Activated T-helper 1 cell treated with Interleukin-2 at 50 U/mL for 16 hours (primary cell): ENCODE data around the gene LRRN3.

ENCODE experiments used
- DNase-seq: peaks from one replicate; pipeline ENCODE4 v3.0.0-alpha.2; 2020; ENCODE audit warnings: low read depth

LRRN3 gene

DNA sequence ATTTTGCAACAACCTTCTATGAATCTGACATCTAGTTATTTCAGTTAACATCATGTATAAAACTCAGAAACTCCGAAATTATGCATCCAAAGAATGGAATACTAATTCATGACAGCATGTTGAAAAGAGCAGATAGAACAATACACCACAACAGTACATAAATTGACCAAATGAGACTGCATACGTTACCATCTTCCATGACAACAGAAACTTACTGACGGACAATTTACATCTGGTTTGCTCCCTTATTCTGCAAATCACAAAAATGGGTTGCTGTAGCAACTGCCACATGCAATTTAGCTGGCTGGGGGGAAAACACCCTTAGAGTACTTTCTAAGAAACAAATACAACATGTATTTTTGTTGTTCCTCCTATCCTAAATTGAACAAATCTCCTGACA is 14.3 kb downstream of the LRRN3 start:
- no peak for DNase-seq

DNA sequence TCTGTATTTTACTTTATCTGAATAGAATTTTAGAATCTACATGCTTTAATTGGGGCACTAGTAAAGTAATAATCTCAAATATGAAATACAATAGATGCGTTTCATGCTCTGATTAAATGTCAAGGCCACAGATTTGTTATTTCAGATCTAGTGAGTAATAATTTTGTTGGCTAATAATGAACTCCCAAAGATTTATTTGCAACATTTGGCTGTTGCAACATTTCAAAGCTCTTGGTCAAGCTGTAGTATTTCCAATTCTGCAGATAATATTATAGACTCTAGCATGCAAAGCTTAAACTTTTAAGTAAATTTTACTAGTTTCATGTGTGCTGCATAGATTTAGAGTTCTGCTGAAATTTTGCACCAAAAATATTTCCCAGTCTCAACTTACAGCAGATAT is 16.7 kb downstream of the LRRN3 start:
- no peak for DNase-seq

DNA sequence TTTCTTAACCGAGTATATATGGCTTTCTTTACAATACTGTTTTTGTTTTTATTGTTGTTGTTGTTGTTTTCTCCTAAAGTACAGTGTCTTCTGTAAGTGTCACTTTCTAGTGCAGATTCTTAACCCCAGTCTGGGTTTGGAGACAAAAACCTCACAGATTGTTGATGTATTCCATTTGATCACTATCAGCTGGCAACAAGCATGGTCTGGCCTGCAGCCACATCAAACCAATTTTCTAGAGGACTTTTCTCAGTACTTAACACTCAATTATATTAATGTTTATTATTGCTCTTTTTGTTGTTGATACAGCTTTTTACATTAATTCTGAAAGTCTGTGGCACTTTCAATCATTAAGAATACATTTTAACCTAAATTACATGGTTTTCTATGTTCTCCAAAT is 17.1 kb downstream of the LRRN3 start:
- no peak for DNase-seq

DNA sequence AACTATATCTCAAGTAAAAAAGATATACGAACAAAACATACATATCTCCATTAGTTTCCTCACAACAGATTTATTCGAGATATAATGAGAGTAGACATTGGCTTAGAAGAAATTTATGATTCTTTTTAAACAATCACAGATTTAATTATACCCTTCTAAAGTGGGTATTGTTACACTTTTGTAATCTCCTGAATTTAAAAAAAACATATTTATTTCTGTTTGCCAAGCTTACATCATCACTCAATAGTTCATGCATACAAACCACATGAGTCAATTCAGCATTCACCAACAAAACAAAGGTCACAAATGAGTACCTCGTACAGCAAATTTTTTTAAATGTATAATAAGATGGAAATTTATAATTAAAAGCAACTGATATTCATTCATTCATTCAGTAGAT is 17.6 kb downstream of the LRRN3 start:
- DNase-seq = no peak

DNA sequence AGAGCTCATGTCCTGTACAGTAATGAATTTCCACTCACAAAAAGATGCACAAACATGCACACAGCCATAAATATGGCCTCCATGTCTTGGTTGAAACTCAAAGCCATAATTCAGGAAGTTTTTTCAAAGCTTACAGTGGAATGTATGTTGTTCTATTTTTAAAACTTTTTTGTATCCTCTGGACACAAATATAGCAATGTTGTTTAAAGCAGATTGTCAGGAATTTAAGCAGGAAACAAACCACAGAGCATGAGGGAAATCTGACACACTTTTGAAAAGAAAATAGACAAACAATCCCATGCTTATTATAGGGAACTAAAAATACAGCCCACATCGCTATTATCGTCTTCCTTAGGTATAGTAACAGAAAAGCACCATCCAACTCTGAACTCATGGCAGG is 21.5 kb downstream of the LRRN3 start:
- DNase-seq = no peak

DNA sequence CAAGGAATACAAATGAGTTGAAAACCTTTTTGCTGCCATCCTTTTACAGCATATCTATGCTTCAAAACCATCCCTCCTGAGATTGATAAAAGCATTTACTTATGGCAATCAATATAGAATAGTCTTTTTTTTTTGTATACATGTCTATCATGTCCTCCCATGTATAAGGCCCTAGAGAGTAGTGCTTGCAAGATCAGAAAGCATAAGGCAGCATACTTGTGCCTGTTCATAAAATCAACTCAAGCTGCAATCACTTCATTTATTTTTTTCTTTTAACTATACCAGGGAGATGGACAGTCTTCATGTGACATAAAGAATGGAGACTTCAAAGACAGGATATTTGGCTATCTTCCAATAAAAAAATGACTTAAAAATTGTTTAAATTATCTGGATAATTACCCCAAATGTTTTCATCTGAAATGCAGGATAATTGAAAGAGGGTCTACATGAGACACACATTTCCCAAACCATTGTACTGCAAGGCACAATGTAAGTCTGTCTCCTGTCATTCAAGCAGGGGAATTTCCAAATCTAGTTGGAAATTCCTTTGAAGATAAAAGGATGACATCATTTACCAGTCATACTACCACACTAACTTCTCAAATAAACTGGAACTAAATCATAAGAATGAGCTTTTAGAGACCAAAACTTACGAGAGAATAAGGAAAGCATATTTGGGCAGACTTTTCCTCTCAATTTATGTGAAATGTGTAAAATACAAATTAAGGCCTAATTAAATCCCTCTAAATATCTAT is 22.5 kb downstream of the LRRN3 start:
- no peak for DNase-seq

DNA sequence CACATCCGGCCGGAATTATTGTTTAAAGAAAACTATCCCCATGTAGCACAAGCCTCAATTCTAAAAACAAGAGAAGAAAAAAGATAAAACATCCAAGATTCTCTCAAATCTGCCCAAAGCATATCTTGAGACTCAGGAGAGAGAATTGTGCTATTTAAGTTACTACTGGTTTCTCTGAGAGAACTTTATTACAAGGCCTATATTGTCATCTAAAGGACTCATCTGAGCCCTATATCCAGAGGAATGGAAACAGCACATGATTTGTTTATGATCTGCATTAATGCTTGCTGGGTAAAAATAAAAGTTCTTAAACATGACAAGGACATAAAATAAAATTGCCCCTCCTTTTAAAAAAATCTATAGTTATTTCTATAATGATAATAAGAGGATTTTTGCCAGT is 25.0 kb downstream of the LRRN3 start:
- DNase-seq = no peak

DNA sequence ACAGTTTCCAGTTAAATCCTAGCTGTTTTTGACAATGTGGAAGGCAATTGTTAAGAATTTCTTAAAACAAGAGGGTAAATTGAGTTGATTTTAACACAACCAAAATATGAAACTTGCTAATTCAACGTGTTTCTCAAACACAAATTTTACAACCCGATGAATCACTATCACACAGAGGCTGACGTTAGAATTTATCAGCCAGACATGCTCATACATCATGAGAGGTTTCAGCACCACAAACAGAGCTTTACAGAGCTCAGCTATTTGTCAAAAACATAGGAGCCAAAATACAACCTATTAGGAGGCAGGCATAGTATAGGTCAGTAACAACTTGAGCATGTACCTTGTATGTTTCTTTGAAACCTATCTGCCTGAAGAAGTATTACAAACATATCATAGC is 36.1 kb downstream of the LRRN3 start:
- DNase-seq = no peak

DNA sequence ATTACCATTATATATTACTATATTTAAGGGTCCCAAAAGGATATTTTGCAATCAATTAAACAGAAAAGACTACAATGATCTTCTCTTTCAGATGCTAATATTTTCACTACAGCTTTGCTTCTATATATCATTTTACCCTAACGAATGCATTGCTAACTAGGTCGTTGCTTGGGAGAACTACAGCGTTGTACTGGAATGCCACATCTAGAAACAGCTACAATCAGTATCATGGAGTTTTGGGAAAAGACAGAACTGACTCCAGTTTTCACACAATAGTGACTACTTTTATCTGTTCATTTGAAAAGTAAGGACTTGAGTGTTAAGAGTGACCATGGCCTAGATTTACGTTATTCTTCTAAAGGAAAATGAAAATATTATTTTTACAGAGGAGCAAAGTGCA is 38.5 kb downstream of the LRRN3 start:
- DNase-seq = no peak

DNA sequence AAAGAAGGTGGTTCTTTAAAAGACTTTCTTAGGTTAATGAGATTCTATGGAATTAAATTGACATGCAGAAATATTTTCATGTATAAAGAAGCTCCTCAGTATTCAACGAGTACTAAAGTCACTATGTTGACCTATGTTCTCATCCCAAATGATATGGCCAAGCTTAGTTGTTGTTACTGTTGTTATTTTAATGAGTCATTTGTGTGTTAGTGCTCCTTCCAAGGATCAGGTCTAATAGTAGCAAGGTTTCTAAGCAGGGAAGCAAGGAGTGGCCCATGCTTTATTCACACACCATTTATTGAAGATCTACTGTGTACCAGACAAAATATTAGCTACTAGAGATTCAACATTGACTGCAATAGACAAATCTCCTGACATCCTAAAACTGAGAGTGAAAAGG is 41.9 kb downstream of the LRRN3 start:
- no peak for DNase-seq

DNA sequence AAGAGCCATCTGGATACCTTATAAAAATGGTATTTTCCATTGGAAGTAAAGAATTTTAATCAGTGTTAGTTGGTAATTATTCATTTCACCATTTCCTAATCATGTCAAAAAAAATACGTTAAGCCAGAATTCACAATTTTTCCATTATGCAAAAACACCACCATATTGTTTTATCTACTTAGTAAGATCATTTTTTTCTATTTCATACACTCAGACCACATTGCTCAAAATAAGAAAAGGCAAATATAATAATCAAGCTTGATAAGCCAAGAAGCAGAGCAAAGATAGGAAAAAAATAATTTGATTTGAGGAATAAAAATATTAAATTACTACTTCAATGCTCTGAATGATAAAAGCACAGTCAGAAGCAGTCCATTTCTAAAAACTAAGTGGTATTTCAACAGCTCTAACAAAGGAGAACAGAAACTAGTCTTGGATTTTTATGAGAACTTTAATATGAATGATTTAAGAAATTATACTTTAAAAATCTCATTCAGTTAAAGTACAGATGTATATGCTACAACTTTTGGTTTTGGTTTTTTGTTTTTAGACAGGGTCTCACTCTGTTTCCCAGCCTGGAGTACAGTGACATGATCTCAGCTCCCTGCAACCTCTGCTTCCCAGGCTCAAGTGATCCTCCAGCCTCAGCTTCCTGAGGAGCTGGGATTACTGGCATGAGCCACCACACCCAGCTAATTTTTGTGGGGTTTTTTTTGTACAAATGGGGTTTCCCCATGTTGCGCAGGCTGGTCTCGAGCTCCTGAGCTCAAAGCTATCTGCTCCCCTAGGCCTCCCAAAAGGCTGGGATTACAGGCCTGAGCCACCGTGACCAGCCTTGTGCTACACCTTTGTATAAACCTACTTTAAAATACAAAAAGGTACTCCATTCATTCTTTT is 46.6 kb downstream of the LRRN3 start:
- no peak for DNase-seq

DNA sequence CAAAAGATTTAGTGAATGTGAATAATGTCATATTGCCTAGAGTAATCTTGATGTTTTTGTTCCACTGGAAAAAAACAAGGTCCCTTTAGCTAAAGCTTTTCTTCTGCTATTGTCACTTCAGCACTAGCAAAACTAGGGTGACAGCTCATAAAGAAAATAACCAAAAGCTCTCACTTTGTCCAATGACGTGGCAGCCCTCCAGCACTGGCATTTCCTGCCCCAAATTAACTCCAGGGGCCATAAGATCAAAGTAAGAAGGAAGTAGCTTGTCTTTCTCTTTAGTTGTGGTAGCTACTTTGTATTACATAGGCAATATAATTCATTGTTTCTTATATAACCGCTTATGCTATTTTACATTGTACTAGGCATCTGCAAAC is 47.3 kb downstream of the LRRN3 start:
- peak; percentile 11 for DNase-seq

DNA sequence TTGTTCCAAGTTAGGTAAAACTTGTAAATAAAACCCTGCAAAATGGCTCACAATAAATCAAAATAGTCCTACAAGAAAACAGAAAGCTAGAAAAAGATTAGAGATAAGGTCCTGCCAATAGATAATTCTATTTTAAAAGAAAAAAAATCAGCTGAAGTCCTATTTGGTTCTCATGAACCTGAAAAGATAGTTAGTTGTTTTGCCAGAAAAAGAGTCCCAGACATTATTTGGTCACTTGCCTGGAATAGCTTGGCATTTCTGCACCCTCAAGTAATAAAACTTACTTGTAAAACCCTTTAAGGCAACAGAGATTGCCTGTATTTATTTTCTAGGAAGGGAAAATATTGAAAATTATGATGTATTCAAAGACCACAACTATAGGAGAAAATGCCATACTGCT is 47.7 kb downstream of the LRRN3 start:
- DNase-seq = no peak

DNA sequence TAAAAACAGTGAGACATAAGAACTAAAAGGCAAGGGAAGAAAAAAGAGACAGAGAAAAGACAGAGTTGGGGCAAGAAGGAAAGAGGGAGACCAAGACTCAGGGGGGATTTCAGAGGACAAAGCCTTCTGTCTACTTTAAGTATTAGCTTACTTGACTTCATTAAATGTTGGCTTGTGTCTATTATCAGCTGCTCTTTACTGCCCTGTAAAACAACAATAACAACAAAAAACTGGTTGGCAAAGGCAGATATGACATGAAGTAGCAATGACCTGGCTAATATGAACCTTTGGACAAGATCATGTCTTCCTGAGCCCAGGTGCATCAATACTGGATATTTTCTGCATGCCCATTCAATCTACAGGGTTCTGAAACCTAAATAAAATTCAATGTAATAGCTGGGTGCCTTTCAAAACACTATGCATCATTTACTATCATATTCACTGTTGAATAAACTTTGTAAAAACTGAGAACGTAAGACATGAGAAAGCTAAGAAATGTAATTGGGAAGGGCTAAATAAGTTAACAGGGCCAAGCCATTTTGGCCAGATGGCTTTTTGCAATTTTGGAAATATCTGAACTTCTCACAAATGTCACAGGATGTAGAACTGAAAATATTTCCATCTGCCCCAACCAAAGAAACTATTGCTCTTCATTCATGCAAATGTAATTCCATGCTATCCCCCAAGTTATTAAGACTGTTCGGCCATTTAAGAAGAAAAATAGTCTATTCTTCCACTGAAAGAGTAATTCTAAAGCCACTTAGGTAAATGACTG is 49.4 kb downstream of the LRRN3 start:
- no peak for DNase-seq

DNA sequence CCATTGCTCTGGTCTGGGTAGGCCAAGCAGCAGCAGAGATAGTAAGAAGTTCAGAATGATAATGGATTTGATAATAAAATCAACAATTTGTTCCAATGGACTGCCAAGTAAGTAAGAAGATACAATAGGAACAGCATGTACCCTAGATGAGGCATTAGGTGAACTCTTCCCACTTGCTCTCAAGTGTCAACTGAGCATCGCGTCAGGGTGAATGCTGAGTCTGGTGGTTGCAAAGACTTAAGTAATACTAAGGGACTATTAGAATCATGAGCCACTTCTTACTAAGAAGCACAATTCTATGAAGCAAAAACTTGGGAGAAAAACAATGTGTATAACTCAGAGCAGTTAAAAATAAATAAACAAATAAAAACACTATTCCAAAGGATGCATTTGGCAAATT is 54.5 kb downstream of the LRRN3 start:
- no peak for DNase-seq

DNA sequence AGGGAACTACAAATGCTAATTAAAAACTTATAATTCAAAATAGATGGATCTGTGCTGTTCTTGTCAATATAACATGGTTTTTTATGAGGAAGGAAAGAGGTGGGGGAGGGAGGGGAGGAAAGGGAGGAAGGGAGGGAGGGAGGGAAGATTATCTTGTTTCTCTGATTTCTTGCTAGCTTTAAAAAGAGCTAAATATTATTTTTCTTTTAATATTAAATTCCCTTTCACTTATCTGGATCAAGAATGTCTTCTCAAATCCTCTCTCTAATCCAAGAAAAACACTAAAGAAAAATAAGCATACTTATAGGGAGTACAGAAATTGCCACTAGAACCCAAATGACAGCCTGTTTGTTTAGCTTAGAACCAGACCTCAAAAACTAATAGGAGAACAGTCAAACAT is 55.2 kb downstream of the LRRN3 start:
- no peak for DNase-seq

DNA sequence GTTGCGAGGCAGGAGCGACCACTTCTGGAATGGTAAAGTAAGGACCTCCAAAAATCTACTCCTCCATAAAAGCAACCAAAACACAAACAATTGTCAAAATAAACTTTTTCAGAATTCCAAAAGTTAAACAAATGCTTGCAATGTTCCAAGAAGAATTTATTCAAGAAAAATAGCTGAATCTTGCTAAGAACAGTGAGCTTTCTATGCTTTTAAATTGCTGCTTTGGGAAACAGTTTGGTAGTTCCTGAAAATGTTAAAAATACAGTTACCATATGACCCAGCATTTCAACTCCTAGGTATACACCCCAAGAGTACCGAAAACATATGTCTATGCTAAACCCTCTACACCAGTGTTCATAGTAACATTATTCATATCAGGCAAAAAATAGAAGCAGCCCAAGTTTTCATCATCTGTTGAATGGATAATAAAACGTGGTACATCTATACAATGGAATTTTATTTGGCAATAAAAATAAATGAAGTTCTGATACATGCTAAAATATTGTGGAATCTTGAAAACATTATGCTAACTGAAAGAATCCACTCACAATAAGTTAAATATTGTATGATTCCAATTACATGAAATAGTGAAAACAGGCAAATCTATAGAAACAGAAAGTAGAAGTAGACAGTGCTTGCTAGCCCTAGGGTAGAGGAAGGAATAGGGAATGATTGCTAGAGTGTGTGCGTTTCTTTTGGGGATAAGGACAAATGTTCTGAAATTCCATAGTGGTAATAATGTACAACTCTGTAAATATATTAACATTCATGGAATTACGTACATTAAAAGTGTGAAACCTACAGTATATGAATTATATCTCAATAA is 57.0 kb downstream of the LRRN3 start:
- DNase-seq = no peak

DNA sequence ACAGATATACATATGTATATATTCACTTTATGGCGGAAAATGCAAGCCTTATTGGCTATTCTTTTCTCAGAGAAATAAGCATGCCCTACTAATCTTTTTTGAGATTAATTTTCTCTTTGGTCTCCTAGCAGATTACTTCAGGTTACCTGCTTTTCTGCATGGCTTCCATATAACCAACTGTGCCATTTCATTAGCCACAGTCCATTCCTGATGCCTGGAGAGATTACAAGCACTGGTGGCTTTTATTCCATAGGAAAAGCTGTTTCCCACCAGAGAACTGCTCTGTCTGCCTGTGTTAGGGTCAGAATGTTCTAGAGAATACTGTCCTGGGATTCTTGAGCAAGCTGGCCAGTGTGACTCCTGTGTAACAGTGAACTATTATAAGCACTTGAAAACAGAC is 59.8 kb downstream of the LRRN3 start:
- no peak for DNase-seq

DNA sequence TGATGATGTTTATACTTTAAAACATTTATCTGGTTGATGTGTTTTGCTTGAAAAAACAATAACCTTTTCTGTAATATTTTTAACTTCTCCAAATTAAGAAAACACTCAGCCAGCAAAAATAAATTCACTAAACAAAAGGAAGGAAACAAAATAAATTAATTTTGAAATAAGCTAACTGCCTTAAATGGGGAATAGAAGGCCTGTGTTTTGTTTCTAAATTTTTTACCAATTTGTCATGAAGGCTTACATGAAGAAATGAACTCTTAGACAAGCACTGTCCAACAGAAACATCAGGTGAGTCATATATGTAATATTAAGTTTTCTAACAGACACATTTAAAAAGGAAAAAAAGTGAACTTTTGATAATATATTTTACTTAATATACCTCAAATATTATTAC is 68.5 kb downstream of the LRRN3 start:
- no peak for DNase-seq

DNA sequence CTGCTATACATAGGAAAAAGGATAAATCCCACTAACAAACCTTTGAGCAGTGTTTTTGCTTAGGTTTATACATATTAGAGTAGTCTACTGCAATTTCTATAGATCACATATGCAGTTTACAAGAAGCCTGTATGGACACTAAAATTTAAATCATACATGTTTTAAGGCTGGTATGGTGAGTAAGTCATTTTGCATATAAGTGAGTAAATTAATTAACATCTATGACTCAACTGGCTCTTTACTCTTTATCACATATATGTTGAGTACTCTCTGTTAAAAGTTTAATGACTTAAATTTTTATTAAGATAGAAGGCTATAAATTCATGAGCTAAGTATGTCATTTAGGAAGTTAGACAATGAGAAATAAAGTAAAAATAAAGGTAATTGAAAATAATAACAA is 69.4 kb downstream of the LRRN3 start:
- no peak for DNase-seq

DNA sequence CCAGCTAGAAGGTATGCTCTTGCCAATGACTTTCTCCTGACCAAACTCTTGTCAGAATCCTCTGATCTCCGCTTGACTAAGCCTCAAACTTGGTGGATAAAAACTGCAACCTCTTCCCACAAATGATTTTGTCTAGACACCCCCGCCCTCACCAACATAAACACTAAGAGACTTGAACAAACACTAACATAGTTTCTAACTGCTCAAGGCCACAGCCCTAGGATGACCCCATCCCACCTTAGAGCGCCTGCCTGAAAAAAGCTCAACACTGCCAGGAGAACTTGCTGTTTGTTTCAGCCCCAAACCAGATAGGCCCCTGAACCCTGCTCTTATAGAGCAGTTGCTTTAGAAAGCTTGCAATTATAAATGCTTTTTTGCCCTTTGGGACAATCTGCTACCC is 71.8 kb downstream of the LRRN3 start:
- no peak for DNase-seq

DNA sequence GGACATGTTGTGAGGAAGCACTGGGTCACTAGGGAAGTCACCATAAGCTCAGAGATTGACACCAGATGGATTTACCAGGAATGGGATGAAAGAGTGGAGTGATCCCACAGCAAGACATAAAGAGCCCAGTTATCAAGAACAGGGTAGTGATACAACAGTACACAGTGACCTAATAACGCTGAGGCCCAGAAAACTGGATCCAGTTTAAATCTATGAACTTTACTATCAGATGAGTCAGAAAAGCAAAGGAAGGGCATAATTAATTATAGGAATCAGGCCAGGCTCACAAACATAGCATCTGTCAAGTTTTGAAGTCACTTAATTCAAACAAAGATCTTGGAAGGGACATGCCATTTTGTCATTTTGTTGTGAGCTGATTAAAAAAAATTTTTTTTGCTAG is 73.5 kb downstream of the LRRN3 start:
- no peak for DNase-seq
